ENCODE measurements around the gene HAPSTR1. TPM values are rescaled to one million over a fixed set of nuclear protein-coding genes. Genes with fewer than 3 reads are reported as not detected.

The HAPSTR1 gene
- total and polyA plus RNA-seq, 2 of the 8 experiments (the other 6 are each of a cell fraction or from before 2014, with no cell fraction given) = 11.9 to 66.1 TPM

- TF ChIP-seq EP300 (IDR thresholded peaks at IDR 0.05; ENCODE audit: borderline replicate concordance in 1 of 2, low read depth in 2 of 2, low read length in 2 of 2) = no peak
- no peak for TF ChIP-seq SP2 (IDR thresholded peaks at IDR 0.05; ENCODE audit: low read length)
- TF ChIP-seq CHD7 (IDR thresholded peaks at IDR 0.05; ENCODE audit: insufficient replicate concordance, low read length) = no peak
Measured at GRCh38 chr16:9122342-9122741, 30.9 kb downstream of the HAPSTR1 start (continued).

Measured in H1 (cell line).